GM13977 (cell line): ENCODE results near the gene EML6.
"Not testable (repeated sequence)": the region's sequence is repeated elsewhere in the genome, so short reads cannot be mapped to it uniquely, and the experiment has no call there.

Experiments
- DNase-seq: peaks from one replicate; pipeline ENCODE4 v3.0.0; 2012; ENCODE audit warnings: low spot score
- CTCF ChIP-seq: IDR thresholded peaks from 2 replicates; pipeline ENCODE4 v1.5.1; 2012; ENCODE audit warnings: mild to moderate bottlenecking, control low read depth; ENCODE audit not compliant: insufficient read depth; ENCODE audit errors: extremely low read depth, missing control alignments
- in situ Hi-C: fragments of 300-500 bp; cut with MboI; formaldehyde crosslinking; loops from one replicate; pipeline ENCODE4 v1.12.0; 2022; ENCODE audit warnings: low sequenced_read_pairs, low pct_unique_long_range_greater_than_20kb, mixed read lengths, inconsistent platforms; ENCODE audit not compliant: unreplicated experiment

The EML6 gene

DNA sequence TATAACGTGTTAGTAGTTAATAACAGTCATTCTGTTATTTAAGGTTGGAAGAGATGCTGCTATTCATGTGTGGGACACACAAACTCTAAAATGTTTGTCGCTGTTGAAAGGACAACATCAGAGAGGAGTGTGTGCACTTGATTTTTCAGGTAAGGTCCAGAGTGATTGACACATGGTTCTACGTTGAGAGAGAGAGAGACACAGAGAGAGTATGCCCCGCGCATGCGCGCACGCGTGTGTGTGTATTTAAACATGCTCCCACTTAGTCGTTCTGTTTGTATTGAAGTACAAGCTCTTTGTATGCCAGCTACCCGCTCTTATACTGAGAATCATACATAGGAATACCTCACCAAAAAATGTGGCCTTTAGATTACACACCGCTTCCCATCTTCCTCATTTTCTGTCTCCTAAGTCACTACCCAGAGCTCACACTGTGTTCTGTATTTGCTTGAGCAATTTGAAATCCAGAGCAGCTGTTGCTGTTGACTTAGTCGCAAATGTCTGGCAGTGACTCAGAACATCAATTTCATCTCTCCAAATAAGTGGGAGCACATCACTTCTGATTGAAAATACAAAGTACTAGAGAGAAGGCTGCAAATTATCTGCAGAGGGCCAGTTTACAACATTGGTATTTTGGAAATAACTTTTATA is 148.1 kb downstream of the EML6 start:
- no peak for DNase-seq
- TF ChIP-seq CTCF = no peak
- in situ Hi-C loops = no loop called here

DNA sequence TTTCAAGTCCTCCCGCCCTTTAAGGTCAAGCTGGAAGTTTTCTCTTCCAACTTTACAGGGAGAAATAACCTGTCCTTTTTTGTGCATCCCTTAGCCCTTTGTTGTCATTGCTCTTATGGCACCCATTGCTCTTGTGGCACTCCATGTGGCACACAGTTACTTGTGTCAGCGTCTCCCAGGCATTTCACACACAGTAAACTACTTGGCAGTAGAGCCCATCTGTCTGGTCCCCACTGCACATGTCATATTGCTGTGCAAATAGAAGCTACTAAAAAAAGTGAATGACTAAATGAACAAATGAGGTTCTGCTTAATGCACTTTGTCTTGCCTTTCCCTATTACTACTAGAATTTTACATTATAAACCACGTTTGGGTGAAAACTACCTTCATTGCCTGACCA is 149.3 kb downstream of the EML6 start:
- DNase-seq = no peak
- in situ Hi-C loops = no loop called here
- TF ChIP-seq CTCF = no peak

DNA sequence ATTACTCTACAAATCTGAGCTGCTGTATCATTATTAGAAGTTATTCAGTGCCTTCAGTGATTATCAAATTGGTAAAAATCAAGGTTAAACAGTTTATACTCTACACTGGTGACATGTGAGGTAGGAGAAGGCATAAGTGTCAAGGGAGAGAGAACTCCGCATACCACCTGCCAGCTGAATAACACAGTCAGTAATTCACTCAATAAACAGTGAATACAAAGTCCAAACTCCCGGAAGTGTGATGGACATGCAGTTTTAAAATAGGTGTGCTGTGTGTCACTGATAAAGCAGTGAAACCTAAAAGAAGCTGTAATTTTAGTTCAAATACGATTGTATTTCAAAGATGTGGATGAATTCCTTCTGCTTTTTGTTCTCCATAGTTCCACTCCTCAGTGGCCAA is 149.8 kb downstream of the EML6 start:
- DNase-seq, in situ Hi-C loops: not testable (repeated sequence)

DNA sequence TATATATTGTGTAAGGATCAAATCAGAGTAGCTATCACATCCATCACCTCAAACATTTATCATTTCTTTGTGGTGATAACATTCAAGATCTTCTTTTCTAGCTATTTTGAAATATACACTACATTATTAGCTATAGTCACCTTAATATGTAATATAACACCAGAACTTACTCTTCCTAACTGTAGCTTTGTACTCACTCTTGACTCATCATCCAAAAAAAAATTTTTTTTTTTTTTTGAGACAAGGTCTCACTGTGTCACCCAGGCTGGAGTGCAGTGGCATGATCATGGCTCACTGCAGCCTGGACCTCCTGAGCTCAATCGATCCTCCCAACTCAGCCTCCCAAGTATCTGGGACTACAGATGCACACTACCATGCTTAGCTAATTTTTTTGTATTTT is 153.3 kb downstream of the EML6 start:
- no peak for TF ChIP-seq CTCF
- DNase-seq = no peak
- in situ Hi-C loops = no loop called here

DNA sequence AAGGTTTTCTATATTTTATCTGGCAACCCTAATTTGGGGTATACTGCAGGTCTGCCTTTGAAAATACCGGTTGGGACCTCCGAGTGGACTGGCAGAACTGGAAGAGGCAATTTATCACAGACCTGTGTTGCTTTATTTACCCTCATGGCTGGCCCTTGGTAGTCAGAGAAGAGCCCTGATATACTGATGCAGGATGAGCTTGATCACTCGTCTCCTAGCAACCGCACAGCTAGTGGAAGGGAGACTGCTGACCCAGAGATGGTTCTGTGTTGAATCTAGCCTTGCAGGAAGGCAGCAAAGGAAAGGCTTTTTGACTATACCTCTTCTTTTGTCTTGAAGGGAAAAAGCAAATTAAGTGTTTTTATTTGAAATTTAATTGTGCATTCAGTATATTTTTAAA is 154.7 kb downstream of the EML6 start:
- TF ChIP-seq CTCF = no peak
- no peak for DNase-seq
- in situ Hi-C loops = no loop called here

- in situ Hi-C loops = no loop called here
- no peak for DNase-seq
- TF ChIP-seq CTCF = no peak
Observed at GRCh38 chr2:54879032-54879431, 155.6 kb downstream of the EML6 start.

- in situ Hi-C loops = no loop called here
- DNase-seq = no peak
- no peak for TF ChIP-seq CTCF
Observed at GRCh38 chr2:54879598-54880332, 156.3 kb downstream of the EML6 start.
